Endothelial cell of umbilical vein (primary cell): ENCODE data around the gene EGFL7. TPM values are rescaled to one million over a fixed set of nuclear protein-coding genes. Genes with fewer than 3 reads are reported as not detected.

ENCODE experiments used
- BruUV-seq: library from RNA; stranded (reverse); fragments of 400-500 nt; replicated peaks from 2 replicates; lab custom pipeline; 2021; lab: Mats Ljungman, UMichigan
- CTCF ChIA-PET: fragments of 300-600, 350-600 bp; sonication (Branson Sonifier 250); formaldehyde crosslinking; loops from one replicate; lab custom pipeline; 2021; ENCODE audit warnings: antibody characterized with exemption, inconsistent platforms; lab: Charles Lee
- POLR2A ChIA-PET: fragments of 300-600, 350-600 bp; sonication (Branson Sonifier 250); formaldehyde crosslinking; loops from one replicate; lab custom pipeline; 2021; ENCODE audit warnings: antibody characterized with exemption, inconsistent platforms; lab: Charles Lee
- DNase-seq: peaks from one replicate; pipeline ENCODE4 v3.0.0-alpha.2; 2011; ENCODE audit warnings: low read depth, low spot score
- FAIRE-seq: peaks from 2 replicates; lab custom pipeline; 2011; peaks lifted over from hg19 to GRCh38; lab: Jason Lieb, UNC
- H2AFZ ChIP-seq: 2 replicates; pipeline ENCODE4 v1.6.0; 2012; ENCODE audit warnings: low read depth, low read length, control low read depth, inconsistent platforms
- H3K27ac ChIP-seq: 2 replicates; pipeline ENCODE4 v1.5.1; 2011; ENCODE audit warnings: low read depth, mild to moderate bottlenecking, control low read depth, low read length, moderate library complexity; ENCODE audit not compliant: insufficient read depth
- H3K27me3 ChIP-seq, 2 experiments: 2 replicates each; pipeline versions ENCODE4 v1.6.0 to v1.6.1; 2011; ENCODE audit warnings: low read length in 2 of 2, mixed read lengths in 1 of 2; ENCODE audit not compliant: control insufficient read depth in 2 of 2, insufficient read depth in 2 of 2
- H3K36me3 ChIP-seq, 2 experiments: 2 replicates in 1 of 2; 3 replicates in 1 of 2; pipeline ENCODE4 v1.5.1; 2011; ENCODE audit warnings: low read length in 2 of 2, mild to moderate bottlenecking in 1 of 2, moderate library complexity in 1 of 2; ENCODE audit not compliant: control insufficient read depth in 2 of 2, insufficient read depth in 2 of 2; ENCODE audit errors: extremely low read depth in 1 of 2
- H3K4me1 ChIP-seq: 3 replicates; pipeline ENCODE4 v1.5.1; 2011; ENCODE audit warnings: mild to moderate bottlenecking, low read length; ENCODE audit not compliant: control insufficient read depth, insufficient read depth; ENCODE audit errors: extremely low read depth
- H3K4me2 ChIP-seq: 2 replicates; pipeline ENCODE4 v1.6.1; 2011; ENCODE audit warnings: low read length, control low read depth, mixed read lengths; ENCODE audit not compliant: insufficient read depth
- H3K4me3 ChIP-seq, 3 experiments: fragments of 200-600 bp in 1 of 3; sonication (generic), shearing (Covaris generic) in 1 of 3; replicated peaks in 1 of 3; 2 replicates each; pipeline ENCODE4 v1.5.1; 2011 to 2016; ENCODE audit warnings: control low read depth in 3 of 3, low read length in 3 of 3, mild to moderate bottlenecking in 2 of 3, inconsistent platforms in 1 of 3, low read depth in 1 of 3, moderate library complexity in 1 of 3; ENCODE audit not compliant: insufficient read depth in 1 of 3
- H3K79me2 ChIP-seq: 2 replicates; pipeline ENCODE4 v1.6.0; 2012; ENCODE audit warnings: low read length, inconsistent platforms; ENCODE audit not compliant: control insufficient read depth, insufficient read depth
- H3K9ac ChIP-seq: replicated peaks from 2 replicates; pipeline ENCODE3; 2011; ENCODE audit warnings: low read length, control low read depth; ENCODE audit not compliant: insufficient read depth; ENCODE audit errors: extremely low read depth
- H3K9me1 ChIP-seq: replicated peaks from 3 replicates; pipeline ENCODE4 v1.6.0; 2011; ENCODE audit warnings: mild to moderate bottlenecking, low read length; ENCODE audit not compliant: control insufficient read depth, insufficient read depth; ENCODE audit errors: extremely low read depth
- H3K9me3 ChIP-seq: replicated peaks from 2 replicates; pipeline ENCODE4 v1.5.1; 2012; ENCODE audit warnings: low read length, inconsistent platforms; ENCODE audit not compliant: control insufficient read depth, insufficient read depth
- H4K20me1 ChIP-seq: replicated peaks from 2 replicates; pipeline ENCODE3; 2011; ENCODE audit warnings: mild to moderate bottlenecking, low read length; ENCODE audit not compliant: control insufficient read depth, insufficient read depth; ENCODE audit errors: extremely low read depth
- EZH2 ChIP-seq: IDR thresholded peaks from 2 replicates; pipeline ENCODE4 v1.6.1; 2012; ENCODE audit warnings: borderline replicate concordance, low read depth, mild to moderate bottlenecking, moderate library complexity, low read length, inconsistent platforms; ENCODE audit not compliant: severe bottlenecking
- FOS ChIP-seq: IDR thresholded peaks from 2 replicates; pipeline ENCODE4 v1.6.1; 2011; ENCODE audit warnings: mild to moderate bottlenecking, low read length, moderate library complexity, borderline replicate concordance; ENCODE audit not compliant: insufficient read depth
- GATA2 ChIP-seq: IDR thresholded peaks from 2 replicates; pipeline ENCODE4 v1.7.0; 2011; ENCODE audit warnings: low read depth, mild to moderate bottlenecking, moderate library complexity, mixed read lengths, low read length; ENCODE audit not compliant: insufficient read length, insufficient read depth
- JUN ChIP-seq: IDR thresholded peaks from 2 replicates; pipeline ENCODE4 v1.6.1; 2011; ENCODE audit warnings: borderline replicate concordance, low read depth; ENCODE audit not compliant: insufficient read length, insufficient read depth
- MYC ChIP-seq: IDR thresholded peaks from one replicate; pipeline ENCODE4 v1.6.1; 2011; ENCODE audit warnings: mild to moderate bottlenecking, low read depth, low read length
- POLR2A ChIP-seq: IDR thresholded peaks from 2 replicates; pipeline ENCODE4 v1.6.1; 2012; ENCODE audit warnings: low read depth, mild to moderate bottlenecking, control low read depth, low read length
- POLR2AphosphoS5 ChIP-seq: IDR thresholded peaks from 2 replicates; pipeline ENCODE4 v1.6.1; 2012; ENCODE audit warnings: low read depth, mild to moderate bottlenecking, control low read depth, low read length, moderate library complexity; ENCODE audit not compliant: insufficient read depth
- dilution Hi-C: fragments of 300-500 bp; cut with MboI; formaldehyde crosslinking; loops from one replicate; pipeline ENCODE4 v1.15.0; 2019; ENCODE audit warnings: low sequenced_read_pairs; ENCODE audit not compliant: extremely low pct_ligation_motif_present
- intact Hi-C: fragments of 100-400 bp; cut with micrococcal nuclease; formaldehyde crosslinking; loops from one replicate; pipeline ENCODE4 v1.10.0; 2022
- microRNA counts: library from miRNA; unstranded; fragments of <30 nt; microRNA quantifications from one replicate; lab custom pipeline; 2016
- microRNA-seq: library from miRNA; unstranded; fragments of <30 nt; microRNA quantifications from one replicate; pipeline ENCODE4 v1.2.0, GENCODE V29; 2021; ENCODE audit warnings: borderline number of aligned reads, borderline replicate concordance
- polyA plus RNA-seq, 4 experiments: library from polyadenylated mRNA; depleted of rRNA in 3 of 4; stranded (reverse) in 3 of 4; unstranded in 1 of 4; fragments of >200 nt; gene quantifications; 2 replicates each; pipeline versions ENCODE4 v1.2.1 to v1.2.3, GENCODE V29; 2011 to 2012; ENCODE audit warnings: missing spikeins in 1 of 4
- small RNA-seq: library from RNA; depleted of rRNA; stranded (forward); fragments of <200 nt; gene quantifications from one replicate; pipeline ENCODE3, GENCODE V24; 2012; ENCODE audit warnings: low replicate concordance, low read depth; ENCODE audit not compliant: insufficient read depth, insufficient read length
- total RNA-seq: library from RNA; stranded (reverse); gene quantifications from 2 replicates; pipeline ENCODE4 v1.2.3, GENCODE V29; 2021
- TF ChIP-seq, protein P1 (sequence below), 2 donors: IDR thresholded peaks; 1 replicate in 1 of 2; 2 replicates in 1 of 2; pipeline ENCODE4 v1.5.1; 2011; ENCODE audit warnings: low read length in 2 of 2, mild to moderate bottlenecking in 2 of 2, moderate library complexity in 2 of 2, control low read depth in 1 of 2, inconsistent platforms in 1 of 2, low read depth in 1 of 2; ENCODE audit not compliant: insufficient read depth in 1 of 2; ENCODE audit errors: extremely low read depth in 1 of 2
- TF ChIP-seq, protein P2 (sequence below): IDR thresholded peaks from 2 replicates; pipeline ENCODE4 v1.6.1; 2011; ENCODE audit not compliant: insufficient read depth, insufficient read length

EGFL7 gene
- total and polyA plus RNA-seq, 2 donors (not counting 3 experiments of a cell fraction or from before 2014, with no cell fraction given) = 1,043 to 1,377 TPM

DNA sequence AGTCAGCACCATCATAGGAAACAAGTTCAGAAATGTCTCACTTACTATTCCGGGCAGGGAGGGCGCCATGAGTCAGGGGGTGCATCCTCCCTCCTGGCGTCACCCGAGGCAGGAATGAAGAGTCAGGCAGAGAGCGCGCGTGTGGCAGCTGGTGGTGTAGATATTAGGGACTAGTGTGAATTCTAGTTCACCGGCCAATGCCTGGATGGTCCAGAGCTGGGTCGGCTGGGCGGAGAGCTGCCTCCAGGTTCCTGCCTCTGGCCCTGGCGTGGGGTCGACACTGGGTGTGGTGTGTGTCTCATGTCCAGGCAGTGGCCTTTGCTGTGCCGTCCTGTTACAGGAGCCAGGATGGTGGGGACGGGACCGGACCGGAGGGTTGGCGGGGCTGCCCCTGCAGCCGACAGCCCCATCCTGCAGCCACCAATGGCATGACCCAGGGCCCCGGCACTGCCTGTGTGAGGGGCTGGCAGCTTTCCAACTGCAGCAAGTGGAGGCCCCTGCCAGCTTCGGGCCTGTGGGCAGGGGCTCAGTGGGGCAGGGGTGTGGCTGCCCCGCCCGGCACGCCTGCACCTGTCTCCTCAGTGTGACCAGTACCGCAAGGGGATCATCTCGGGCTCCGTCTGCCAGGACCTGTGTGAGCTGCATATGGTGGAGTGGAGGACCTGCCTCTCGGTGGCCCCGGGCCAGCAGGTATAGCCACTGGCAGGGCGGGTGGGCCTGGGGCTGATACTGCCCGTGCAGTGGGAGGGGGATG, 58.8 kb downstream of the EGFL7 start:
- Histone ChIP-seq H3K9me3 (no peaks in the 10 kb centered on the region), H3K27me3 (no peaks in the 10 kb centered on the region), H3K4me3 (no peak overlapping the region), H2AFZ (no peak overlapping the region), H3K79me2 (peaks cover 72% of the 10 kb centered on the region), H3K4me1 (peaks cover 65% of the 10 kb centered on the region), H3K9me1 (no peaks in the 10 kb centered on the region), H3K4me2 (no peak overlapping the region), H3K27ac (peak overlapping the region; percentile 69), H4K20me1 (no peaks in the 10 kb centered on the region), H3K36me3 (peaks cover 12 to 42% of the 10 kb centered on the region in 2 experiments), H3K9ac (peak overlapping the region; percentile 14)
- FAIRE-seq (peak; percentile 99), DNase-seq (peak; percentile 87)
- TF ChIP-seq EZH2 (no peak), GATA2 (peak; percentile 16), FOS (peak; percentile 88), MYC (peak; percentile 27), POLR2AphosphoS5 (peak; percentile 62), POLR2A (peak; percentile 76), JUN (peak; percentile 51)
- TF ChIP-seq, protein P1, sequence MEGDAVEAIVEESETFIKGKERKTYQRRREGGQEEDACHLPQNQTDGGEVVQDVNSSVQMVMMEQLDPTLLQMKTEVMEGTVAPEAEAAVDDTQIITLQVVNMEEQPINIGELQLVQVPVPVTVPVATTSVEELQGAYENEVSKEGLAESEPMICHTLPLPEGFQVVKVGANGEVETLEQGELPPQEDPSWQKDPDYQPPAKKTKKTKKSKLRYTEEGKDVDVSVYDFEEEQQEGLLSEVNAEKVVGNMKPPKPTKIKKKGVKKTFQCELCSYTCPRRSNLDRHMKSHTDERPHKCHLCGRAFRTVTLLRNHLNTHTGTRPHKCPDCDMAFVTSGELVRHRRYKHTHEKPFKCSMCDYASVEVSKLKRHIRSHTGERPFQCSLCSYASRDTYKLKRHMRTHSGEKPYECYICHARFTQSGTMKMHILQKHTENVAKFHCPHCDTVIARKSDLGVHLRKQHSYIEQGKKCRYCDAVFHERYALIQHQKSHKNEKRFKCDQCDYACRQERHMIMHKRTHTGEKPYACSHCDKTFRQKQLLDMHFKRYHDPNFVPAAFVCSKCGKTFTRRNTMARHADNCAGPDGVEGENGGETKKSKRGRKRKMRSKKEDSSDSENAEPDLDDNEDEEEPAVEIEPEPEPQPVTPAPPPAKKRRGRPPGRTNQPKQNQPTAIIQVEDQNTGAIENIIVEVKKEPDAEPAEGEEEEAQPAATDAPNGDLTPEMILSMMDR (IDR thresholded peaks at IDR 0.05; ENCODE audit: extremely low read depth in 1 of 2, insufficient read depth in 1 of 2, low read depth in 1 of 2, low read length in 2 of 2) = no peak
- TF ChIP-seq, protein P2, sequence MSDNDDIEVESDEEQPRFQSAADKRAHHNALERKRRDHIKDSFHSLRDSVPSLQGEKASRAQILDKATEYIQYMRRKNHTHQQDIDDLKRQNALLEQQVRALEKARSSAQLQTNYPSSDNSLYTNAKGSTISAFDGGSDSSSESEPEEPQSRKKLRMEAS = peak; percentile 15
- dilution Hi-C loops = no loop called here
- intact Hi-C loops = loop anchor here (1.0 kb wide), 1 partner anchor 8 kb away; no protein-coding TSS in a partner anchor
- BruUV-seq = no TSS peak
- ChIA-PET CTCF (interaction anchor here (1.4 kb wide), 1 partner anchor 28 kb away, joined by 3 read pairs; no protein-coding TSS in a partner anchor), POLR2A (interaction anchor here (1.0 to 1.6 kb wide), 2 partner anchors 8 to 47 kb away, joined by 3 to 9 read pairs; no protein-coding TSS in a partner anchor)

MicroRNA genes within 50 kb of the gene (microRNA counts, 767-probe panel; counts per million panel counts)
- microRNA hsa-miR-126-3p (lab: Ali Mortazavi, UCI) = 23,058 counts per million, percentile 100 among the panel's probes with 10 or more counts

Small RNA genes lying within 50 kb of the gene (microRNA-seq; reads per million reads assigned to microRNA genes)
- 267,960 reads per million, percentile 100 among the genes with 10 or more reads in this experiment for gene MIR126

Small RNA genes lying within 50 kb of the gene (small RNA-seq; reads per million reads assigned to genes)
- gene MIR126 = 59,960 reads per million, percentile 100 among the genes with 10 or more reads in this experiment

Other genes with a start within 250 kb of the EGFL7 start
- 22.9 and 24.5 TPM in 2 replicates for gene INPP5E, start 223.1 kb upstream of the EGFL7 start, total RNA-seq
- 15.0 and 17.1 TPM in 2 replicates for gene INPP5E, start 223.1 kb upstream of the EGFL7 start, polyA plus RNA-seq
- 76.7 and 80.6 TPM in 2 replicates for gene SEC16A, start 179.9 kb upstream of the EGFL7 start, total RNA-seq
- gene SEC16A, start 179.9 kb upstream of the EGFL7 start, polyA plus RNA-seq = 33.5 and 34.5 TPM in 2 replicates
- 153 and 161 TPM in 2 replicates for gene NOTCH1, start 116.9 kb upstream of the EGFL7 start, total RNA-seq
- 27.0 and 31.7 TPM in 2 replicates for gene NOTCH1, start 116.9 kb upstream of the EGFL7 start, polyA plus RNA-seq
- 43.0 and 45.5 TPM in 2 replicates for gene AGPAT2, start 24.5 kb downstream of the EGFL7 start, total RNA-seq
- 55.3 and 72.1 TPM in 2 replicates for gene AGPAT2, start 24.5 kb downstream of the EGFL7 start, polyA plus RNA-seq
- gene DIPK1B, start 49.7 kb downstream of the EGFL7 start, total RNA-seq = 242 and 253 TPM in 2 replicates
- gene DIPK1B, start 49.7 kb downstream of the EGFL7 start, polyA plus RNA-seq = 441 and 642 TPM in 2 replicates
- not detected in 2 replicates for gene LCN10, start 80.0 kb downstream of the EGFL7 start, total RNA-seq
- not detected in 2 replicates for gene LCN10, start 80.0 kb downstream of the EGFL7 start, polyA plus RNA-seq
- not detected in 2 replicates for gene LCN6, start 85.6 kb downstream of the EGFL7 start, total RNA-seq
- gene LCN6, start 85.6 kb downstream of the EGFL7 start, polyA plus RNA-seq = 0.17 TPM in 1 of 2 replicates, not detected in the other
- gene LCN8, start 95.3 kb downstream of the EGFL7 start, total RNA-seq = not detected in 2 replicates
- not detected in 2 replicates for gene LCN8, start 95.3 kb downstream of the EGFL7 start, polyA plus RNA-seq
- gene LCN15, start 101.6 kb downstream of the EGFL7 start, total RNA-seq = not detected in 2 replicates
- gene LCN15, start 101.6 kb downstream of the EGFL7 start, polyA plus RNA-seq = not detected in 2 replicates
- 43.2 and 44.9 TPM in 2 replicates for gene TMEM141, start 128.4 kb downstream of the EGFL7 start, total RNA-seq
- gene TMEM141, start 128.4 kb downstream of the EGFL7 start, polyA plus RNA-seq = 129 and 146 TPM in 2 replicates
- gene CCDC183, start 133.4 kb downstream of the EGFL7 start, total RNA-seq = 0.37 TPM in 1 of 2 replicates, not detected in the other
- 0.50 and 0.60 TPM in 2 replicates for gene CCDC183, start 133.4 kb downstream of the EGFL7 start, polyA plus RNA-seq
- 112 TPM in 2 replicates for gene RABL6, start 145.0 kb downstream of the EGFL7 start, total RNA-seq
- 60.8 and 61.3 TPM in 2 replicates for gene RABL6, start 145.0 kb downstream of the EGFL7 start, polyA plus RNA-seq
- gene AJM1, start 179.6 kb downstream of the EGFL7 start, total RNA-seq = 1.3 and 1.7 TPM in 2 replicates
- 0.30 and 0.32 TPM in 2 replicates for gene AJM1, start 179.6 kb downstream of the EGFL7 start, polyA plus RNA-seq
- gene PHPT1, start 186.5 kb downstream of the EGFL7 start, total RNA-seq = 139 and 165 TPM in 2 replicates
- 319 and 376 TPM in 2 replicates for gene PHPT1, start 186.5 kb downstream of the EGFL7 start, polyA plus RNA-seq
- gene MAMDC4, start 189.4 kb downstream of the EGFL7 start, total RNA-seq = 7.2 and 7.7 TPM in 2 replicates
- gene MAMDC4, start 189.4 kb downstream of the EGFL7 start, polyA plus RNA-seq = 3.6 and 4.7 TPM in 2 replicates
- gene EDF1, start 203.4 kb downstream of the EGFL7 start, total RNA-seq = 356 and 388 TPM in 2 replicates
- gene EDF1, start 203.4 kb downstream of the EGFL7 start, polyA plus RNA-seq = 411 and 478 TPM in 2 replicates
- gene TRAF2, start 223.6 kb downstream of the EGFL7 start, total RNA-seq = 21.5 and 23.1 TPM in 2 replicates
- 10.3 and 10.9 TPM in 2 replicates for gene TRAF2, start 223.6 kb downstream of the EGFL7 start, polyA plus RNA-seq